Measurements from ENCODE around the gene HAGHL.
A peak's percentile ranks its signal among the peaks of the same experiment; 100 is the strongest.

HAGHL gene

DNA sequence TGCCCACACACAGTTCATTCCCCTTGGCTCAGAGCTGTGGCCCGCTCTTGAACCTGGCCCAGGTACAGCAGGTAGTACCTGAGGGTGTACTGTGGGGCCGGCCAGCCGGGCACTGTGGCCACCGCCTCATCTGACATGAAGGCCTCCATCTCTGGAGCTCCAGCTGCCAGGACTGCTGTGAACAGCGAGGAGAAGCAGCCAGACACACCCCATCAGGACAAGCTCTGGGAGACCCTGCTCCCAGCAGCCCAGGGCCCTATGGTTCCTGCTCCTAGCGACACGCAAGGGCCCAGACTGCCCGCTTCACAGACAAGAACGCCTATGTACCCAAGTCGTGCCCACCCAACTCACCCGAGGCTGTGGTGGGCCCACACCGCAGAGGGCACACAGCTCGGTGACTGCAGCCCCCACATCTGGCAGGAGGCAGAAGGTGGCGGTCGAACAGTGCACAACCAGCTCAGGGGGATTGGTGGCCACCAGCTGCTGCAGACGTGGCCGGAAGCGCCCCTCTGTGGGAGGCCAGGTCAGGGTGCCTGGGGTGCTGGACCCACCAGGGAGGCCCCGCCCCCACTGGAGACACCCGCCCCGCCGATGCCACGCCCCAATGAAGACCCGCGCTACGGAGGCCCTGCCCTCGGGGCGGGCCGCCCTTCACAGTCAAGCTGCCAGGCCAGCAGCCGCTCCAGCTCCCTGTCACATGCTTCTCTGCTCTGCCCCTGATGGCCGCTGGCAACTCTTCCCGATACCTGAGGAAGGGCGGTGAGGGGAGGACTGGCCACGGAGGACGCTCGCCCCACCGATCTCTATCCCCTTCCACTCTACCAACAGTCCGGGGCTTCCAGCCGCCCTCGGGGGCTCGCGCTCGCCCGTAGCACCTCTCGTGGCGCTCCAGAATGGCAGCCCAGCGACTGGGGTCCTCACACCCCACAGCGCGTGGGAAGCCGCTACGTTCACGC is 47.8 kb upstream of the HAGHL start (continued):
- TF ChIP-seq HIC1 (tag by site-specific recombination; IDR thresholded peaks at IDR 0.05) (peak; percentile 66), HOXC10 (CRISPR knock-in tag; IDR thresholded peaks at IDR 0.05) (no peak), KLF10 (tag by site-specific recombination; IDR thresholded peaks at IDR 0.05) (peak; percentile 44; the same call in 1 of the 2 replicates), ZNF621 (tag by site-specific recombination; IDR thresholded peaks at IDR 0.05) (no peak), PRDM1 (tag by site-specific recombination; IDR thresholded peaks at IDR 0.05) (no peak), BCL6B (tag by site-specific recombination; IDR thresholded peaks at IDR 0.05) (no peak), ZSCAN4 (tag by site-specific recombination; IDR thresholded peaks at IDR 0.05) (no peak), ZNF558 (tag by site-specific recombination; IDR thresholded peaks at IDR 0.05) (no peak), ZFHX2 (tag by site-specific recombination; conservative IDR thresholded peaks at IDR 0.05) (peak; percentile 73), SP7 (tag by site-specific recombination; IDR thresholded peaks at IDR 0.05) (peak; percentile 51), TCF7L2 (IDR thresholded peaks at IDR 0.05; ENCODE audit: borderline replicate concordance, low read depth, low read length) (no peak), PRDM6 (tag by site-specific recombination; IDR thresholded peaks at IDR 0.05) (no peak), ZNF707 (tag by site-specific recombination; IDR thresholded peaks at IDR 0.05) (peak; percentile 31; the same call in 1 of the 2 replicates), ZNF169 (tag by site-specific recombination; IDR thresholded peaks at IDR 0.05) (no peak), ZNF654 (tag by site-specific recombination; IDR thresholded peaks at IDR 0.05; ENCODE audit: low read depth) (no peak), ZNF280C (tag by site-specific recombination; IDR thresholded peaks at IDR 0.05) (no peak), ZBTB17 (tag by site-specific recombination; IDR thresholded peaks at IDR 0.05) (peak; percentile 46), KLF7 (tag by site-specific recombination; IDR thresholded peaks at IDR 0.05; ENCODE audit: borderline replicate concordance) (peak; percentile 75; the same call in 1 of the 2 replicates), ZNF529 (tag by site-specific recombination; IDR thresholded peaks at IDR 0.05; ENCODE audit: insufficient replicate concordance) (no peak), ZNF623 (tag by site-specific recombination; IDR thresholded peaks at IDR 0.05) (no peak), GLIS1 (tag by site-specific recombination; IDR thresholded peaks at IDR 0.05) (peak; percentile 97), ZNF571 (tag by site-specific recombination; IDR thresholded peaks at IDR 0.05) (no peak), ZNF624 (tag by site-specific recombination; IDR thresholded peaks at IDR 0.05) (no peak)
- TF ChIP-seq, protein P1, sequence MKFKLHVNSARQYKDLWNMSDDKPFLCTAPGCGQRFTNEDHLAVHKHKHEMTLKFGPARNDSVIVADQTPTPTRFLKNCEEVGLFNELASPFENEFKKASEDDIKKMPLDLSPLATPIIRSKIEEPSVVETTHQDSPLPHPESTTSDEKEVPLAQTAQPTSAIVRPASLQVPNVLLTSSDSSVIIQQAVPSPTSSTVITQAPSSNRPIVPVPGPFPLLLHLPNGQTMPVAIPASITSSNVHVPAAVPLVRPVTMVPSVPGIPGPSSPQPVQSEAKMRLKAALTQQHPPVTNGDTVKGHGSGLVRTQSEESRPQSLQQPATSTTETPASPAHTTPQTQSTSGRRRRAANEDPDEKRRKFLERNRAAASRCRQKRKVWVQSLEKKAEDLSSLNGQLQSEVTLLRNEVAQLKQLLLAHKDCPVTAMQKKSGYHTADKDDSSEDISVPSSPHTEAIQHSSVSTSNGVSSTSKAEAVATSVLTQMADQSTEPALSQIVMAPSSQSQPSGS (tag by site-specific recombination; IDR thresholded peaks at IDR 0.05; ENCODE audit: low read depth), result no peak
- TF ChIP-seq, protein P2, sequence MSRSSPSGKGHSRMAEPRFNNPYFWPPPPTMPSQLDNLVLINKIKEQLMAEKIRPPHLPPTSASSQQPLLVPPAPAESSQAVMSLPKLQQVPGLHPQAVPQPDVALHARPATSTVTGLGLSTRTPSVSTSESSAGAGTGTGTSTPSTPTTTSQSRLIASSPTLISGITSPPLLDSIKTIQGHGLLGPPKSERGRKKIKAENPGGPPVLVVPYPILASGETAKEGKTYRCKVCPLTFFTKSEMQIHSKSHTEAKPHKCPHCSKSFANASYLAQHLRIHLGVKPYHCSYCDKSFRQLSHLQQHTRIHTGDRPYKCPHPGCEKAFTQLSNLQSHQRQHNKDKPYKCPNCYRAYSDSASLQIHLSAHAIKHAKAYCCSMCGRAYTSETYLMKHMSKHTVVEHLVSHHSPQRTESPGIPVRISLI (tag by site-specific recombination; IDR thresholded peaks at IDR 0.05), result no peak
- TF ChIP-seq, protein P3, sequence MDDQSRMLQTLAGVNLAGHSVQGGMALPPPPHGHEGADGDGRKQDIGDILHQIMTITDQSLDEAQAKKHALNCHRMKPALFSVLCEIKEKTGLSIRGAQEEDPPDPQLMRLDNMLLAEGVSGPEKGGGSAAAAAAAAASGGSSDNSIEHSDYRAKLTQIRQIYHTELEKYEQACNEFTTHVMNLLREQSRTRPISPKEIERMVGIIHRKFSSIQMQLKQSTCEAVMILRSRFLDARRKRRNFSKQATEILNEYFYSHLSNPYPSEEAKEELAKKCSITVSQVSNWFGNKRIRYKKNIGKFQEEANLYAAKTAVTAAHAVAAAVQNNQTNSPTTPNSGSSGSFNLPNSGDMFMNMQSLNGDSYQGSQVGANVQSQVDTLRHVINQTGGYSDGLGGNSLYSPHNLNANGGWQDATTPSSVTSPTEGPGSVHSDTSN (CRISPR knock-in tag; IDR thresholded peaks at IDR 0.05), result peak; percentile 13; the same call in 1 of the 2 replicates

Measured in HEK293 (cell line).